Cardiac fibroblast (primary cell): ENCODE results near the gene TMEM30A.

Source experiments
- DNase-seq, 2 donors: peaks; one replicate each; pipeline versions ENCODE4 v3.0.0 to v3.0.0-alpha.2; 2010; ENCODE audit warnings: low read depth in 2 of 2
- H3K4me3 ChIP-seq, 2 donors: replicated peaks in 1 of 2; 1 replicate in 1 of 2; 2 replicates in 1 of 2; pipeline ENCODE4 v1.5.1; 2011; ENCODE audit warnings: low read depth in 2 of 2, low read length in 2 of 2, mild to moderate bottlenecking in 2 of 2, moderate library complexity in 1 of 2
- CTCF ChIP-seq: IDR thresholded peaks from one replicate; pipeline ENCODE4 v1.5.1; 2011; ENCODE audit warnings: low read depth, mild to moderate bottlenecking, low read length, inconsistent platforms

The TMEM30A gene

DNA sequence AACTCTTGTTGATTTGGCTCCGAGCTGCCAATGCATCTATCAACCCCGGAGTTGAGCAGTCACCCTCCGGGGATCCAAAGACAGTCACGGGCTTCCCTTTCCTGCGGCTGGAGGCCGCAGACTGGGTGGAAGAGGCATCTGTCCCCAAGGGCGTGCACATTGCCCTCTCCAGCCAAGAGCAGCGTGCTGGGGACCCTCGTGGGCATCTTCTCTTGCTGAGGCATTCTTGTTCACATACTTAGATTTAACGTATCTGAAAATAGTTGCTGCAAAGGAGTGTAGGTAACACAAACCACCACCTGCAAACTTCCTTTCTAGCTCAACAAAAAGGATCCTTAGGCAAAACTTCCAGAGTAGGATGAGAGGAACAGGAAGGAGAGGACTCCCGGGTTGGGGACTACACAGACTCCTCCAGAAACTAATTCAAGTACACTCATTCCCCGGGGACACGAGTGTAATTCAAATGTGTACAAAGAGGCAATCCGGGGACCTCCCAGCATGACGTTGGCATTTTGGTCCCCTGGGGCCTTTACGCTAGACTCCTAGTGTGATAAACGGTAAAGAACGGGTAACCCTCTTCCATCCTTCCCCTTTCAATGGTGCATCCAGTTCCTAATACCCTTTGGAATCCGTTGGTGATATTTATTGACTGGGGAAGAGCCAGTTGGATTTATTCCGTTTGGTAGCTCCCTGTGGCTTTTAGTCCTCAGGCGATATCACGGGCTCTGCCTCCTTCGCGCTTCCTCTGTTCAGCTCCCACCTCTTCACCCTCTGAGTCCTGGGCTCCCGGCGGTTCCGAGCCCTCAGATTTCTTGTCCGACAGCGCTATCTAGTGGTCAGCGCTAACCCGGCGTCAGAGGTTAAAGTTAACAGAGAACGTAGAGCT is 76.1 kb downstream of the TMEM30A start:
- peak overlapping the region in 1 of 2 donors; percentile 37 for H3K4me3 ChIP-seq
- peak; percentile 88 for TF ChIP-seq CTCF
- DNase-seq: peak; percentile 89 to 91

DNA sequence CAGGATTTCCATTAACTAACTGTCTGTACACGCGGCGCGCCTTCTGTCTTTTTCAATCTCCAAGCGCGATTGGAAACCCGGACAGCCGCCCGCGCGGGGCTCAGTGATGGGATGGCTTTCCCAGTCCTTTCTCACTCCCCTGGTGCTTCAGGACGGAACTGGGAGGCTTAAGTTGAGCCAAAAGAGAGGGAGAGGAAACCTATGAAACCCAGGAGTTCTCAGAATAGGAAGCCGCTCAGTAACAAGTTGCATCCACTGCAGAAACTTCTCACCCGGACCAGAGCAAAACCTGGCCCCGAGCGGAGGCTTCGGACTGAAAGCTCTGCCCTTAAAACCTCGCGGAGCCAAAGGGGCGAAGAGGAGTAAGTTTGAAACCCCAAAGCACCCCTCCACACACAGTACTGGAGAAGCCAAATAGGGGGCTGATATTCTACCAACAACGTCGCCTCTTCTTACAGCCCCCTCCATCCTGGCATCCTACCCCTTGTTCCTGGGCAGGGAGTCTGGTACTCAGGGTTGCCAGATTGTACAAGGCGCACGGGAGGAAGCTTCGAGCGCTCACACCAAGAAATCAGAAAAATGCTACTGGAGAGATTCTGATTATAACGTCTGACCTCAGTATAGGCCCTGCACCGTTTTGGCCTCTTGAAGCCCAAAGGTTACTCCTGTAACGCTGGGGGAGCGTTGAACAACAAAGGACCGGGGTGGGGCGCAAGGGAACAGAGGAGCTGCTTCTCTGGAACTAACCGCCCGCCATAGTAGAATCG is 77.8 kb downstream of the TMEM30A start:
- DNase-seq: peak; percentile 20 to 48
- peak; percentile 1 for TF ChIP-seq CTCF

DNA sequence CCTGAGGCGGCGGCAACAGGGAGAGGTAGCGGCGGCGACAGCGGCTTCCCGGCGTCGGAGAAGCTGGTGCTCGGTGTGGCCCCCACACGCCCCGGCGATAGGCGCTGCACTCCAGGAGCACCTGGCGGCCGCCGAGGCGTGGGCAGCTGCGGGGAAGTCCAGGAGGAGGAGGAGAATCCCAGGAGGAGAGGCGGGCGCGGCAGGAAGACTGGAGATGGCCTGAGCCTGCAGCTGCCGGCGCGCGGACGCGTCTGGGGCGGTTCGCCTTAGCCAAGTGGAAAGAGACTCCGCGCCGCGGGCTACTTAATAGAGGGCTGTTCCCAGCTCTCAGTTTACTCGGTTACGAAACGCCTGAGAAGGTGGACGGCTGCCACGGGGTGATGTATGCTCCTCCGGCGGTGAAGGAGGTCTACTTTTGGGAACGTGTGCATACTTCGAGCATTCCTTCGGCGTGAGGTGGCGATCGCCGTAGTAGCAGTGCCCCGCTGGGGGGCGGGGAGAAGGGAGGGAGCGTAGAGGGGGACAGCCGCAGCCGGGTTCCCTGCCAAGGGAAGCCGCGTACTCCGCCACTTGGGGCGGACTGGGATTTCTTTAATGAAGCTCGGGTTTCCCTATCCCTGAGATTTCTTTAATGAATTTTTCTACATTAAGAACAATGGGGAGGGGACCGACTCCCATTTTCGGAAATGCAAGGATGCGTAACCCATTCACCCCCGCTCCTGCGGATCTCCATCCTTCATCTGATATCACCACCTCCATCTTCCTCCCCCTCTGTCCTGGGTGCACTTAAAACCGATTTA is 78.6 kb downstream of the TMEM30A start, which contains the start of gene COL12A1:
TSS of gene COL12A1 (minus strand) at position 278 of the 800 bp plus-strand sequence. CDS start 3,261 bp downstream, outside the sequence.
- peak within 1 kb of the TSS; percentile 79 to 84 for H3K4me3 ChIP-seq
- DNase-seq: peak; percentile 99
- no peak for TF ChIP-seq CTCF

More for the DNA sequence above, 77.8 kb downstream of the TMEM30A start:
- peak overlapping the region; percentile 79 to 84 for H3K4me3 ChIP-seq

DNA sequence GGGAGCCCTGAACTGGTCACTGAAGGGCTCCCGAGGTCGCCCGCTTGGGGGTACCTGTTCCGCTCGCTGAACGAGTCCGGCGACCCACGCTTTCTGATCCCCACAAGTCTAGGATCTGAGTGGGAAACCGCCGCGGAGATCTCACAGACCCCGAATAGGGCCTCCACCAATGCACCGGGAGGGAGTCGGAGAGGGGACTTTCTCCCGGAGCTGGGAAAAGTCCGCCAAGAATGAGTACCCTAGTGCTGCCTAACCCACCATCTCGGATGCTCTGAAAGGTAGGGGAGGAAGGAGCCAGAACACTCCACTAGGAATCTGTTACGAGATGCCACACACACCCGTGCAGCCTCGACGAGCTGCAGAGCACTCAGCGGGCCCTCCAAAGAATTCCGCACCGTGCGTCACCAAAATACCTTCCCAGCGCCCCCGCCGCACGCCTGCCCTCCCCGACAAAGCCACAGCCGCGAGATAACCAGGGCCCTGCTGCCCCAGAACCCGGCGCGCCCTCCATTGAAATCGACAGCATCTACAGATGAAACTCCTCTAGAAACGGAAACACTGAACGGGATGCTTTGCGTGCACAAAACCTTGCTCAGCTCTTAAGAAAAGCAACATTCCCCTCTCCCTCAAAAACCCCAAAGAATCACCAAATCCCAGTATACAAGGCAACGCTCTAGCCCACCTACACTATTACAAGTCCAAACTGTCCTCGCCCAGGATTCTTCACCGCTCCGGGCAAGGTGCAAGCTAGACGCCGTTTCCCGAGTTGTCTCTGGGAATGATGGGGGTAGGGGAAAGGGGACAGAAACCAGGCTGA is 79.4 kb downstream of the TMEM30A start:
- no peak for TF ChIP-seq CTCF
- peak overlapping the region; percentile 79 to 84 for H3K4me3 ChIP-seq
- DNase-seq: peak; percentile 79 to 82

GRCh38 chr6:75204217-75204958 is 80.2 kb downstream of the TMEM30A start:
- H3K4me3 ChIP-seq: peak overlapping the region; percentile 79 to 84
- DNase-seq: peak; percentile 96 to 97
- peak; percentile 77 for TF ChIP-seq CTCF
